ENCODE measurements around the gene CHMP5.

The CHMP5 gene

DNA sequence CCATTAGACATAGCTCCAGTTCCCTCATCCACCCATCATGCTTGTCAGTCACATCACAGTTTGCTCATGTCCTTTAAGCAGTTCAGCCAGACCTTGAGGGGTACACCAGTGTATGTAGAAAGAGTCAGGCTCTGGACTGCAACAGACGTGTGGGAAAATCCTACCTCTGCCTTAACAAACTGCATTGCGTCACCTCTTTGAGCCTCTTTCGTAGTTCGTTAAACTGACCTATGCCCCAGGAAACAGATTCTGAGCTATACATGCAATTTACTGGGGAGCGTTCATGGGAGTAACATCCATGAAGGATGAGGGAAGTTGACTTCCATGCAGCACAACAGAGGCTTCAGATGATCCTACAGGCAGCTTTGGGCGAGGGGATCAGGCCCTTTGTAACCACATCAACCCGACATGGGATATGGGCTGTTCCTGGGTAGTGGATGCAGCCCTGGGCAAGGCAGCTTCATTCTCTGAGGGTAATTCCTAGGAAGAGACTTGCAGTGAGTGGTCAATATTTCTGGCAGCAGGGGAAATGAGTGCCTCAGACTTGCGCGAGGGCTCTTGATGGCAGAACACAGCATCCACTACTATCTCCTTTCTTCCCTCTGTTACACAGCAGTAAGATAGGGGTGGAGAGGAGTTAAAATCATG is 20.6 kb upstream of the CHMP5 start:
- no peak for DNase-seq

DNA sequence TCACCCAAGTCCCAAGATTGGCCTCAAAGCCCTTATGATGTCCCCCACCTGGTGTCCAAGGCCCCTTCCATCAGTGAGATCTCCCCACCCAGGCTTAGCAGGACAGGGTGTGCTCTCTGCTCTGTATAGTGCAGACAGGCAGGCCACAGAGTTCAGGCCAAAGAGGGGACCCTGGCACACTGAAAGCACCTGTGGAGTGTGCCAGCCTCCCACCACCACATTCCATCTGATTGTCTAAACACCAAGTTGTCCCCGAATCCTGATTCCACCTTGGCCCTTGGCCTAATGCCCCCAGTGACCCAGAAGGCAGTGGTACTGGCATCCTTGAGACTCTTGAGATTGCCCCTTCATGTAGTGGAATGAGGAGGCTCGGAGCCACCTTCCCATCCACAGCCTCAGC is 19.5 kb upstream of the CHMP5 start:
- DNase-seq: no peak

DNA sequence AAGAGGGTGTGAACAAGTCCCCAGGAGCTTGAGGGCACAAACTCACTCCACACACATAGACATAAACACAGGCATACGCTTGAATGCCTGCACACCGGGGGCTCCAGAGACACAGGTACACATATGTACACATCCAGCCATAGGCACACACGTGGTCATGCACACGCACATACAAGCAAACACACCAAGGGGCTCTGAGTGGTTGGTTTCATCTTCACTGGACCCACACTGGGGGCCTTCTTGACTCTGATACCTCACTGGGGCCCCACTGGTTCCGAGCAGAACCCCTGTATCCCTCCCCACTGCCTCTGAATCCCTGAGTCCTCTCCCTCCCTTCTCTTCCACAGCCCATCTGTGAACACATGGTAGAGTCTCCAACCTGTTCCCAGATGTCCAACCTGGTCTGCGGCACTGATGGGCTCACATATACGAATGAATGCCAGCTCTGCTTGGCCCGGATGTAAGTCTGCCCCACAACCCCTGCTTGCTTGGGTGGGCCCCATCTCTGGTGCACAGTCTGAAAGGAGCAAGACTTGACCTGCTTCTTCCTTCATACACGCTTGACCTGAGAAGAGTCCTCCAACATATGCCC is 18.5 kb upstream of the CHMP5 start:
- DNase-seq: no peak

DNA sequence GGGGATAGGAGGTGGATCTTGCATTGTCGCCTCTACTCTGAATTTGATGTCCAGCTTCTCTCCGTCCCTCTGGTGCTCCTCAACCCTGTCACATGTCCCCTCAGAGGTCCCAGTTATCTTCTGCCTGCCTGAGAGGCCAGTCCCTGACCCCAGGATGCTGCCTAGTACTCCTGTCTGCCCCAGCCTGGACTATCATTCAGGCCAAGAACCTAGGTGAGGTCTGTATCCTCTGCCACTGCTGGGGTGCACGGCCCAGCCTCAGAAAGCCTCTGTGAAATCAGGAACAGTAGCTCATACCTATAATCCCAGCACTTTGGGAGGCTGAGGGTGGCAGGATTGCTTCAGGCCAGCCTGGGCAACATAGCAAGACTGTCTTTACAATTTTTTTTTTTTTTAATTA is 16.2 kb upstream of the CHMP5 start:
- DNase-seq: no peak

DNA sequence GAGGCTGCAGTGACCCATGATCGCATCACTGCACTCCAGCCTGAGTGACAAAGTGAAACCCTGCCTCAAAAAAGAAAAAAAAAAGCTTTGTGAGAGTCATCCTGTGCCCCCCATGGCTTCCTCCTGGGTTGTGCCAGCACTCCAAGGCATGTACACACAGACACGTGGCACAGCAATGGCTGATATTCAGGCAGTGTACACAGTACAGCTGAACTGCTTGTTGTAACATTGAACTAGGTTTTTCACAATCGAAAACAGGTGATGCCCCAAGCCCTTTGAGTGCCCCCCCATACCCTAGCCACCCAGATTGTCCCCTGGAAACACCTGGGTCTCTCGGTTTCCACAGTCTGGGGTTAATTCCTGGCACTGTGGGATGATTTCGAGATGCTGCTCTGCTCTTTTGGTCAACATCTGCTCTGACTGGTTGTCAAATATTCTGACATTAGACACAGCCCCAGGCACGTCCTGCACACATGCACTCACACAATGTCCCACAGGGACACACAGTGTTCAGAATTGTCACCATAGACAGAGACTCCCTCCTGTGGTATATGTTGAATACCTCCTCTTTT is 15.7 kb upstream of the CHMP5 start:
- DNase-seq: no peak

DNA sequence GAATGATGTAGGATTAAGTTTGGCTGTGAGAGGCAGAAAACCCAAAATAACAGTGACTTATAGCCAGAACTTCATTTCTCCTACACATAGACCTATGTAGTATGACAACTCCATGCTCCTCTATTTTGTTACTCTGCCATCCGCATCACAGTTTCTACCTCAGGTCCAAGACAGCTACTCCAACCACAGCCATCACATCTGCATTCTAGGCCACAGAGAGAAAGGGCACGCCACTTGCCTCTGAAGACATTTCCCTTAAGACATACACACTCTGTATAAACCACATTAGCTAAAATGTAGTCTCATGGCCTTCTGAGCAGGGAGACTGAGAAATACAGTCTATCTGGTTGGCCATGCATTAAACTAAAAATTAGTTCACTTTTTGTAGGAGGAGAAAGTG is 14.9 kb upstream of the CHMP5 start:
- DNase-seq: no peak

DNA sequence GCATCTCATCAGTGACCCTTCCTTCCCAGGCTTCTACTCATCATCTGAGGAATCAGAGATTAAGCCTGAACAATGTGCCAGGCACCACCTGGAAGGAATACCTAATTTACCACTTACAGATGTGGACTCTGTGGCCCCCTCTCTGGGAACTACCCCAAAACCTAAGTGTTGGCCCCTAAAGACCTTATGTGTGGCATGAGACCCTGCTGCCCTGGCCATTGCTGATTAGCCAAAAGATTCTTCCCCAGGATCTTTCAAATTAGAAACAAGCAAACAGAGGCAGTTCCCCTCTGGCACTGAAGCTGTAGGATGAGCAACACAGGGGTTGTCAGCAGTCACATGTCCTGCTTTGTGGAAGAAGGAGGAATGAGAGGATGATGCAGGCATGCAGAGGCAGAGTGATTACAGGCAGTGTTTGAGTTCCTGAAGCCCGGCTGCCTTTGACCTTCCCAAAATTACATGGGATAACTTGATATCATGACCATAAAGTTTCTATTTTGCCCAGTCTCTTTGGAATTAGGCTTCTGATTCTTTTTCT is 14.3 kb upstream of the CHMP5 start:
- no peak for DNase-seq

DNA sequence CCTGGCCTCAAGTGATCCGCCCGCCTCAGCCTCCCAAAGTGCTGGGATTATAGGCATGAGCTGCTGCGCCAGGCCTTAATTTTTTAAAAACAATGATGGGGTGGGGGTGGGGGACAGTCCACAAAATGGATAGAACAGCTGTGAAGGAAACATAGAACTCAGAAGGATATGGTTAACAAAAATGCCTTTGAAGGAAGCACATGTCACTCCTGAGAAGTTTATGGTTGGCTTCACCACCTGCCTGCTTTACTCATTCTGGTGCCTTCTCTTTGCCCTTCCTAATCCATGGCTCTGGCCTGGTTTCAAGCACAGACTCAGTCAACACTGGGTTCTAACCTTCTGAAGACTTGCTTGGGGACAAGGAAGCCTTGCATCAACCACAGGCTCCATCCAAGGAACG is 10.6 kb upstream of the CHMP5 start:
- no peak for DNase-seq

DNA sequence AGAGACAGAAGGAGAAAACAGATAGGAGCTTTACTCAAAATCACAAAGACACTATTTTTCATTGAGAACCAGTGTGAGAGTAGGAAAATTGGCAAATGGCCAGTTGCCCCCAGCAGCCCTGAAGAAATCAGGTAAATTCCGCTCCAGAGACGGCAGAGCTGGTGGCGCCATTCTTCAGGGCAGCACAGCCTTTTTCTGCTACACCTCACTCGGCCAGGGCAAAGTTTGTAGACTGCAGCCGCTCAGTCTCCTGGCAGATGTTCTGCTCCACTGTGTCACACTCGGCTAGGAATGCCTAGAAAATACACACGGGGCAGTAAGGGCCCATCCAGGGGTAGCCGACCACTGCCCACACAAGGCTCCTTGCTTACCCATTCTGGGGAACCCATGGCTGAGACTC is 9.8 kb upstream of the CHMP5 start:
- no peak for DNase-seq

DNA sequence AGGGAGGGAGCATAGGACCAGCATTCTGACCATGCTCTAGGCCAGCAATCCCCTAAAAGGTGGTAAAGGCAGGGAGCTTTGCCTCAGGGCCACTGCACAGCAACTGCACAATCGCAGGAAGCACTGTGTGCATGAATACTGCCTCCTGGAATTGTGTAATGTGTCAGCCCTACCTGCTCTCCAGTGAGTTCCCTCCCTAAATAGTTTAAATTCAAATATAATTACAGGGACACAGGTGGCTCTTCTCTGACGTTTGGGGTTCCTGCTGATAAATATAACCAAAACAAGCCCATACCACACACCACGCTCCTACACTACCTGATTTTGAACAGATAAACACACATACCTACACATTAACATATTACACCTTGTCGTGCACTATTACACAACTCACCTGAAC is 9.4 kb upstream of the CHMP5 start:
- no peak for DNase-seq

DNA sequence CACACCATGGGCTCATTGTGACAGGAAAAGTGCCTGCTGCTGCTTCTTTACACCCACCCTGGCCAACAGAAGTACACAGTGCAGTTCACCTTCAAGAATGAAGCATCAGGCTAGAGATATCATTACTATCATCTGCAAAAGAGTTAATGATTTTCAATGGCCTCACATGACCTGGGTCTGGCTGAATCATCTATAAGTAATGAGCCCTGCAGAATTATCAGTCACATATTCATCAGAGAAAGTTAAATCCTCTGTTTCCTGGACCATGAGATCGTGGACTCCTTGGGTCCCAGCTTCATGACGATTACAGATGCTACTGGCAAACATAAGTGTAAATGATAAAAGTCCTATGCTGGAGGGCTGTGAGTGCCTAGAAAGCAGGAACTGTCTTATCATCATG is 8.6 kb upstream of the CHMP5 start:
- no peak for DNase-seq

DNA sequence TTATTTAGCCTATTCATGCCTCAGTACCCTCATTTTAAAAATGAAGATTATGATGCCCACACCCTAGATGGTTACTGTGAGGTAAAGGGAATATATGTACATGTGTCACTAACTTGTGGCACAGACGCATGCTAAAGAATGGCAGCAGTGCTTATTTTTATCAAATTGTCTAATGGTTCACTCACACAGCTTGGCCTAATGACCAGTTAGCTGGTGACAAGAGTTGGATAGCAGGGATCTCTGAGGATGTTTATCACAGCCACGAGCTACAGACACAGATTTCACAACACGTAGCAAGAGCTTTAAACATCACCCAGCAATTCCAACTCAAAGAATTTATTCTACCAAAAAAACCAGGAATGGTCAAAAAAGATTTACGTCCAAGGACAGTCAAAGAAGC is 7.6 kb upstream of the CHMP5 start:
- DNase-seq: no peak

DNA sequence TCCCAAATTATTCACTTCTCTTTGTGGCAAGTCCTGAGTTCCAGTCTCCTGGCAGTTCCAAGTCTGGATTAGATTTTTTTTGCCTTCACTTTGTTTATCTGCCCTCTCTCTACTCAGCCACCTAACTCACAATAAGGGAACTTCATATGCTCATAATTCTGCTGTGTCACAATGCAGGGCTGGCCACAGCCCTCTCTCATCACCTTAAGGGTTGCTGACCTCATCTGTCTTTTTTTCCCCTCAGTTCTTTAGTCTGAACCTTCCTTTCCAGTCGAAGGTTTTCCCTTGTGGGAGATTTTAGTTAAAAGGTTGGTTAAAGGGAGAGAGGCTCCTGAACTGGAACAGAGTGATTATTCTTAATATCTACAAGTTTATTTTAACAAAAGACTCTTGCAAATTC is 4.5 kb upstream of the CHMP5 start:
- no peak for DNase-seq

DNA sequence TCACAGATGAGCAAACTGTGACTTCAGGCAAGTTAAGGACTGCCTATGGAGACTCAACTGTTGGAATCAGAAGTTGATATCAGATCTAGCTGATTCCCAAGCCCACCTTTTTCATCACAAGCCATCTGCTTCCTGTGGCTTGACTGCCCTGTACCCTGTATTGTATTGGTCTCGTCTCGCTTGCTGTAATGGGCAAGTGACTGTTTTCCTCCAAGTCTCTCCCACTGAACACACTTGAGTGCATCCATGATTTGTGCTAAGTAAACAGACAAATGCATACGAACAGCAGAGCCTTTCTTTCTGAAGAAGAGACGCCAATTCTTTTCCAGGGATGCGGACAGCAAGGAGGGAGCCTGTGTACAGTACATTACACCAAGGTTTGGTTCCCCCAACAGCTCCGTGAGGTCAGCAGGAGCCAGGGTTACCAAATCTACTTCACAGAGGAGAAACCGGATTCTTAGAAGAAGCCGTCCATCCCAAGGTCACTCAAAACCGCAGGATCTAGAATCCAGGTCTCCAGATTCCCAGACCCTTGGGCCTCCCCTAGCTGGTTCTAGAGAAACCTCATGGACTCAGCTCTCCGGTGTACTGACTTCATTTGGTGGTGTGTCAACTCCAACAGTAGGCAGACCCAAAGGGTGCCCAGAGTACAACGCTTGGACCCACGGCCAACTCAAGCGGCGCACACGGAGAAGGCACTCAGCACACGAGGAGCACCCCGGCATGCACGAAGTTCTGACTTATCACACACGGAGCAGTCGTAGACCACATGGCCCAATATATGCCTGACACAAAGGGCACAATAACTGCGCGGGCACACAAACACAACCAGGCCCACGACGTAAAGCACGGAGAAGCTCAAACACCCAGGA is 1.5 kb upstream of the CHMP5 start:
- DNase-seq: no peak

DNA sequence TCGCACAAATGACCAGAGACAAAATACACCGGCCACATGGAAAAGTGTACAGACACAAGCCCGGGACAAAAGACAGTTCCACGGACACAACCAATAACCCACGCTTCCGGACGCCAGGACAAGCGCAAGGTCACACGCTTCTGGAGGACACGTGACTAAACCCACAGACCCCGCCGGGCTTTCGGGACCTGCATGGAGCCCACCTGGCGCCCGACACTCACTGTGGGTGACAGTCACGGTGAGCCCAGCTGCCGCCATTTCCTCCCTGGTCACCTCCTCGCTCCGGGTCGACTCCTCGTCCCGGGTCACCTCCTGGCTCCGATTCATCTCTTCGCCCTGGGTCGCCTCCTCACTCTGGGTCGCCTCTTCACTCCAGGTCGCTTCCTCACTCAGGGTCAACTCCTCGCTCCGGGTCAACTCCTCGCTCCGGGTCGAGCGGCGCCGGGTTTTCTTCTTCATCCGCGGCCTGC is 811 bp upstream of the CHMP5 start:
- no peak for DNase-seq

DNA sequence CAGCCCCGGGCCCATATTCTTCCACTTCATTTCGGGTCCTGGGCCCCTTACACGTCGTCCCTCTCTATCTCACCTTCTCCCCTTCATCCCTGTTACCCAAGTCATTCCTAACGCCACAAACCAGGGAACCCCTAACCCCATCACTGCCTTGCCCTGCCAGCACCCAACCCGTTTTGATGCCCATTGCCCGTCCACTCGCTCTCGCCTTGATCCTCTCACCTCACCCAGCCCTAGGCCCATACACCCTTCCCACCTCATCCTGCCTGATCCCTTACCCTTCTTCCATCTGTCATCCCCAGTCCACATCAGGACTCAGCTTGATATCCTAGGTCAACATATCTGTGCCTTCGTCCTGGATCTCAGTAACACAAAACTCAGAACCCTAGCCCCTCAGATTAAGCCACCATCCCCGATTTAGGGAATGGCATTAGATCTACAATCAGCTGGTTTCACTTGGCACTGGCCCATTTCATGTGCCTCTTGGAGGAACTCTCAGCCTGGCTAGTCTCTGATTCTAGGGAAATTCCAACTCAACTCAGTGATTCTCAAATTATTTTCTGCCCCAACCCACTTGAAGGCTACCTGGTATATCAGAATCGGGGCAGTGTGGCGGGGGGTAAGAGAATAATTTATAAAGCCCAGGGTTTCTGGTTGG is 489 bp downstream of the CHMP5 start:
- no peak for DNase-seq

DNA sequence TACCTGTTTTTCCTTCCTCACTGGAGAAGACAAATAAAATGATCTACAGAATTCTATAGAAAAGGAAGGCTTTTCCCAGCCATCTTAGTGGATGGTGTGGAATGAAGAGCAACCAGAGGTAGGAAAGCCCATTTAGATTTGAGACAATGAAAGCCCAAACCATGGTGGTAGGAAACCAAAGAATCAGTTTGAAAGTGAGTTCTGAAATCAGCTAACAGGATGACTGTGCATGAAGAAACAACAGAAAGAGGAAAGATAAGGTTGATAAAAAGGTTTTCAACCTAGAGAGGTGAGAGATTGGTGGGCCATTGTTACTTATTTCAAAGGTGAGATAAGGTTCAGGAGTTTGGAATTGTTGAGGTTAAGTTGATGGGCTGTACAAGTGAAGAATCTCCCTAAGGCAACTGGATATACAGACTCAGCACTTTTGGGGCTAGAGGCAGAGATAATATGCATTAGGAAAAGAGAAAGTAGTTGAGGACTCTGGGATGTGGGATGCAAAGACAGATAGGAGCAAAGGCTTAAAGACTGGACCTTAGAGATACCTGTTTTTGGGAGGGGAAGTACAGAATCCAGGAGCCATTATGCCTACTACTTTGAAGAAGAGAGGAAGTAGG is 2.4 kb downstream of the CHMP5 start:
- DNase-seq: no peak

DNA sequence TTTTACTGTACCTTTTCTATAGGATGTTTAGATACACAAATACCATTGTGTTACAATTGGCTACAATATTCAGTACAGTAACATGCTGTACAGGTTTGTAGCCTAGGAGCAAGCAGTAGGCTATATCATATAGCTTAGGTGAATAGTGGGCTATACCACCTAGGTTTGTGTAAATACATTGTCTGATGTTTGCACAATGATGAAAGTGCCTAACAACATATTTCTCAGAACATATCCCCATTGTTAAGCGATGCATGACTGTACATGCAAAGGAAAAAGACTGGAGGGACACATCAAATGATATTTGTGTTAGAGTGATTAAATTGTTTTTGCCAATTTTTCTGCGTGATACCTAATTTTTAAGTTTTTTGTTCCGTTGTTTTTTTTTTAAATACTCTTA is 5.3 kb downstream of the CHMP5 start:
- DNase-seq: no peak

DNA sequence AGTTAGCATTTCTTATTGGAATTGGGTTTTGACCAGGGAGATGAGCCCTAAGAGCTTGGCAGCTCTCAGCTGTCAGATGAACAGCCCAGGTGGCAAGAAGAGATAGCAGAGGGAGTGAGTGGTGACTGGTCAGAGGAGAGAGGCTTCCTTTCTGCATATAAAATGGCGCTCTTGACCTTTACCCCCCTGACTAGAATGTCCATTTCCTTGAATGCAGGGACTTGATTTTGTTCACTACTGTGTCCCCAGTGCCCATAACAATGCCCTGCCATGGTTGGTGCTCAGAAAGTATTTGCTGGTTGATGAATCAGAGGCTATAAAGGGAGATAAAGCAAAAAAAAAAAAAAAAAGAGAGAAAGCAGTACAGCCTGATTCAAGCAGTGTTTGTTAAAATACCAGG is 7.2 kb downstream of the CHMP5 start:
- DNase-seq: no peak

DNA sequence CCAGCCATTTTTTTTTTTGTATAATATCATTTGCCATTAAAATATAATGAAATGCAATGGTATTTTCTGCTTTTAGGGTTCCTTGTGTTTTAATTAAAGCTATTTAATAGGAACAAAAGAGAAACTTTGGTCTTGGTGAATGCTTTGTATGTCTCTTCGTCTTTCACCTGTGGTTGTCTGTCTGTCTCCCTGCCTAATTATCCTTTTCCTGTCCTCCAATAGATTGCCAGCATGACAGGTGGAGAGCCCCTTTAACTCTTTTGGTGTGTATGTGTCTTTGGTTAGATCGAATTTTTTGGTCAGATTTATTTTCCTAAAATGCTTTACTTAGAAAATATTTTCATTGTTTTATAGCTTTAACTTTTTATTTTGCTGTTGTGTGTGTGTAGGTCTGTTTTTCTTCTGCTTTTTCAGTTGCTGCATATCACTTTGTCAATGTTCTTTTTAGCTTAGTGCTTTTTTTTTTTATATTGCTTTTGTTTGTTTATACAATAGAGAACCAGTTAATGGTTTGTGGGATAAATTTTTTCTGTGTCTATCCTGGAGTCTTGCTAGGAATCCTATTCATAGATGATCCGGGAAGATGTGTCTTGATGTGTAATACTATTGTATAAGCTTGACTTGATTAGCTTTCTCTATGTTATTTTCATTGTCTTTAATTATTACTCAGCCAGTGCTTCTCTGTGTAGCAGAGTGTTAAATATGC is 8.6 kb downstream of the CHMP5 start:
- DNase-seq: no peak

DNA sequence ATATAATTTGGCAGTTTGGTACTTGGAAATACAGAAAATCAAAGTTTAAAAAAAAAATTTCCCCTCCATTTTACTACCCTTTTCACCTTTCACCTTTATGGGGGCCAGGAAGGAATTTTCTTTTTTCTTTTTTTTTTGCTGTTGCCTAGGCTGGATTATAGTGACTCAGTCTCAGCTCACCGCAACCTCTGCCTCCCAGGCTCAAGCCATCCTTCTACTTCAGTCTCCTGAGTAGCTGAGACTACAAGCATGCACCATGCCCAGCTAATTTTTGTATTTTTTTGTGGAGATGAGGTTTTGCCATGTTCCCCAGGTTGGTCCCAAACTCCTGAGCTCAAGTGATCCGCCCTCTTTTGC is 9.1 kb downstream of the CHMP5 start:
- DNase-seq: no peak

DNA sequence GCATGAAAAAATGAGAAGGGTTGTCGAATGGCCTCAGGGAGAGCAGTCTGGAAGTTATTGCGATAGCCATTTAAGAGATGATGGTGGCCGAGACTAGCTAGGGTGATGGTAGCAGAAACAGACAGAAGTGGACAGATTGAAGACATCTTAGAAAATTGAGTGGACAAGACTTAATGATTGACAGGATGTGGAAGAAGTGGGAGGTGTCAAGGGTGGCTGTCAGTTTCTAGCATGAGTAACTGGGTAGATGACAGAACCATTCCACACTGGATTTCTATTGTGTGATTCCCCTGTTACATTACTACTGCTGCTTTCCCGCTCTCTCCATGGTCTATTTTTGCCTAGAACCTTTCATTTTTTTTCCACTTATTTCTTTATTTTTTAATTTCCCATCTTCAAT is 12.6 kb downstream of the CHMP5 start:
- DNase-seq: no peak
